Uterus (tissue), 2 donors: ENCODE results near the gene NANOS1.

Experiments used
- POLR2A ChIP-seq, 2 donors: fragments of 450-650 bp; IDR thresholded peaks; one replicate each; pipeline ENCODE4 v1.6.1; 2016; ENCODE audit warnings: antibody characterized with exemption in 2 of 2, mild to moderate bottlenecking in 1 of 2, moderate library complexity in 1 of 2
- TF ChIP-seq, protein P1 (sequence below), 4 experiments: fragments of 200-600 bp in 2 of 4; fragments of 450-650 bp in 2 of 4; sonication (generic) in 2 of 4; IDR thresholded peaks; one replicate each; pipeline ENCODE4 v1.5.1; 2016 to 2019; ENCODE audit warnings: antibody characterized with exemption in 4 of 4, mild to moderate bottlenecking in 2 of 4, moderate library complexity in 1 of 4

DNA sequence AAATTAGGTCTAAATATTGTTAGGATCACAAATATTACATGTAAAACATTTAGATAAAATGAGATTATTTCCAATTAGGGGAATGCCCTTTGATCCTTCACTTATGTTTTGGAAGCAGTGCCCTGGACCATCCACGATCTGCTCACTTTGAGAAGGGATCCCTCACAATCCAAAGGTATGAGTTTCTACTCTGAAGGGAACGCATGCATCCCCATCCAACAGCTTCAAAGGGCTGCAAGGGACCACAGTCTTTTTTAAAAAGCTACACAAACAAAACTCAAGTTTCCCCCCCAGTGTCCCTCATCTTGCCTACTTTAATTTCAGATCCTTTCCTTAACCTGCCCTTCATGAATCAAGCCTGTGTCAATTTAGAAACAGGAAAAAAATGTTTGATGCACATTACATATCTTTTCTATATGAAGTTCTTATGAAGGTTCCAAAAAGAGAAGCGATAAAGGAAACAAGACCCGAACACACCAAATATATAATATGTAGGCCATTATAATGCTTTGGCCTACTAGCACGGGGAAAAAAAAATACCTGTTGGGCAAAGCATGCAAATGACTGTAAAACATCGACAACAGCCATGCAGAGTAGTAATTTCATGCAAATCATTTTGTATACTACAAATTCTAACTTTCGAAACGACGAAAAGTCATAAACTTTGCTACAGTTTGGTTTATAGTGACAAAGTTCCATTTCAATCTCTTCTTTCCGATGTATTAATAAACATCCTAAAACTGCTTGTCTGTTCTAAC is 49.1 kb downstream of the NANOS1 start:
- TF ChIP-seq, protein P1, sequence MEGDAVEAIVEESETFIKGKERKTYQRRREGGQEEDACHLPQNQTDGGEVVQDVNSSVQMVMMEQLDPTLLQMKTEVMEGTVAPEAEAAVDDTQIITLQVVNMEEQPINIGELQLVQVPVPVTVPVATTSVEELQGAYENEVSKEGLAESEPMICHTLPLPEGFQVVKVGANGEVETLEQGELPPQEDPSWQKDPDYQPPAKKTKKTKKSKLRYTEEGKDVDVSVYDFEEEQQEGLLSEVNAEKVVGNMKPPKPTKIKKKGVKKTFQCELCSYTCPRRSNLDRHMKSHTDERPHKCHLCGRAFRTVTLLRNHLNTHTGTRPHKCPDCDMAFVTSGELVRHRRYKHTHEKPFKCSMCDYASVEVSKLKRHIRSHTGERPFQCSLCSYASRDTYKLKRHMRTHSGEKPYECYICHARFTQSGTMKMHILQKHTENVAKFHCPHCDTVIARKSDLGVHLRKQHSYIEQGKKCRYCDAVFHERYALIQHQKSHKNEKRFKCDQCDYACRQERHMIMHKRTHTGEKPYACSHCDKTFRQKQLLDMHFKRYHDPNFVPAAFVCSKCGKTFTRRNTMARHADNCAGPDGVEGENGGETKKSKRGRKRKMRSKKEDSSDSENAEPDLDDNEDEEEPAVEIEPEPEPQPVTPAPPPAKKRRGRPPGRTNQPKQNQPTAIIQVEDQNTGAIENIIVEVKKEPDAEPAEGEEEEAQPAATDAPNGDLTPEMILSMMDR (IDR thresholded peaks at IDR 0.05), result no peak
- TF ChIP-seq POLR2A (IDR thresholded peaks at IDR 0.05), result no peak
